ENCODE measurements around the gene TICAM2.

The TICAM2 gene

GRCh38 chr5:115544436-115545350 is 57.6 kb downstream of the TICAM2 start, which contains the start of gene FEM1C (continued):
- TF ChIP-seq ZNF549 (tag by site-specific recombination; IDR thresholded peaks at IDR 0.05): no peak
- no peak for TF ChIP-seq ZNF248 (tag by site-specific recombination; IDR thresholded peaks at IDR 0.05)
- peak; percentile 95 for TF ChIP-seq ZBTB8A (tag by site-specific recombination; IDR thresholded peaks at IDR 0.05)
- no peak for TF ChIP-seq ZNF624 (tag by site-specific recombination; IDR thresholded peaks at IDR 0.05)
- no peak for TF ChIP-seq ZNF223 (tag by site-specific recombination; IDR thresholded peaks at IDR 0.05)
- peak; percentile 73 for TF ChIP-seq ZNF2 (tag by site-specific recombination; IDR thresholded peaks at IDR 0.05)
- no peak for TF ChIP-seq ZNF664 (tag by site-specific recombination; IDR thresholded peaks at IDR 0.05)
- peak; percentile 57 for TF ChIP-seq KLF16 (tag by site-specific recombination; IDR thresholded peaks at IDR 0.05)
- no peak for TF ChIP-seq ZNF350 (tag by site-specific recombination; IDR thresholded peaks at IDR 0.05)
- TF ChIP-seq ZNF623 (tag by site-specific recombination; IDR thresholded peaks at IDR 0.05): no peak
- TF ChIP-seq RBAK (tag by site-specific recombination; IDR thresholded peaks at IDR 0.05): no peak
- TF ChIP-seq ZFP3 (tag by site-specific recombination; IDR thresholded peaks at IDR 0.05; ENCODE audit: low read depth): no peak
- TF ChIP-seq ZNF23 (tag by site-specific recombination; IDR thresholded peaks at IDR 0.05; ENCODE audit: borderline replicate concordance): no peak; the same call in 1 of the 2 replicates
- TF ChIP-seq, protein P1, sequence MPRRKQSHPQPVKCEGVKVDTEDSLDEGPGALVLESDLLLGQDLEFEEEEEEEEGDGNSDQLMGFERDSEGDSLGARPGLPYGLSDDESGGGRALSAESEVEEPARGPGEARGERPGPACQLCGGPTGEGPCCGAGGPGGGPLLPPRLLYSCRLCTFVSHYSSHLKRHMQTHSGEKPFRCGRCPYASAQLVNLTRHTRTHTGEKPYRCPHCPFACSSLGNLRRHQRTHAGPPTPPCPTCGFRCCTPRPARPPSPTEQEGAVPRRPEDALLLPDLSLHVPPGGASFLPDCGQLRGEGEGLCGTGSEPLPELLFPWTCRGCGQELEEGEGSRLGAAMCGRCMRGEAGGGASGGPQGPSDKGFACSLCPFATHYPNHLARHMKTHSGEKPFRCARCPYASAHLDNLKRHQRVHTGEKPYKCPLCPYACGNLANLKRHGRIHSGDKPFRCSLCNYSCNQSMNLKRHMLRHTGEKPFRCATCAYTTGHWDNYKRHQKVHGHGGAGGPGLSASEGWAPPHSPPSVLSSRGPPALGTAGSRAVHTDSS (tag by site-specific recombination; IDR thresholded peaks at IDR 0.05): no peak
- no peak for TF ChIP-seq ZNF433 (tag by site-specific recombination; IDR thresholded peaks at IDR 0.05; ENCODE audit: low read depth)
- TF ChIP-seq OSR2 (tag by site-specific recombination; IDR thresholded peaks at IDR 0.05): no peak
- TF ChIP-seq ZSCAN4 (tag by site-specific recombination; IDR thresholded peaks at IDR 0.05): no peak
- TF ChIP-seq ZNF510 (tag by site-specific recombination; IDR thresholded peaks at IDR 0.05; ENCODE audit: insufficient replicate concordance): peak; percentile 90
- TF ChIP-seq, protein P2, sequence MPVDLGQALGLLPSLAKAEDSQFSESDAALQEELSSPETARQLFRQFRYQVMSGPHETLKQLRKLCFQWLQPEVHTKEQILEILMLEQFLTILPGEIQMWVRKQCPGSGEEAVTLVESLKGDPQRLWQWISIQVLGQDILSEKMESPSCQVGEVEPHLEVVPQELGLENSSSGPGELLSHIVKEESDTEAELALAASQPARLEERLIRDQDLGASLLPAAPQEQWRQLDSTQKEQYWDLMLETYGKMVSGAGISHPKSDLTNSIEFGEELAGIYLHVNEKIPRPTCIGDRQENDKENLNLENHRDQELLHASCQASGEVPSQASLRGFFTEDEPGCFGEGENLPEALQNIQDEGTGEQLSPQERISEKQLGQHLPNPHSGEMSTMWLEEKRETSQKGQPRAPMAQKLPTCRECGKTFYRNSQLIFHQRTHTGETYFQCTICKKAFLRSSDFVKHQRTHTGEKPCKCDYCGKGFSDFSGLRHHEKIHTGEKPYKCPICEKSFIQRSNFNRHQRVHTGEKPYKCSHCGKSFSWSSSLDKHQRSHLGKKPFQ (tag by site-specific recombination; IDR thresholded peaks at IDR 0.05): no peak
- TF ChIP-seq ZNF114 (tag by site-specific recombination; IDR thresholded peaks at IDR 0.05): no peak
- TF ChIP-seq ZEB2 (tag by site-specific recombination; IDR thresholded peaks at IDR 0.05): peak; percentile 61
- TF ChIP-seq ZNF211 (tag by site-specific recombination; IDR thresholded peaks at IDR 0.05; ENCODE audit: low read depth): no peak
- TF ChIP-seq GLI2 (tag by site-specific recombination; IDR thresholded peaks at IDR 0.05; ENCODE audit: borderline replicate concordance, low read depth): no peak
- peak; percentile 68; the same call in 1 of the 2 replicates for TF ChIP-seq ZNF394 (tag by site-specific recombination; IDR thresholded peaks at IDR 0.05; ENCODE audit: borderline replicate concordance)
- TF ChIP-seq GFI1B (tag by site-specific recombination; IDR thresholded peaks at IDR 0.05): peak; percentile 85
- peak; percentile 90 for TF ChIP-seq ZNF518A (tag by site-specific recombination; conservative IDR thresholded peaks at IDR 0.05; ENCODE audit: low read depth)
- no peak for TF ChIP-seq TRIM28 (IDR thresholded peaks at IDR 0.05; ENCODE audit: borderline replicate concordance, low read length)
- TF ChIP-seq WT1 (tag by site-specific recombination; IDR thresholded peaks at IDR 0.05): no peak; the same call in 1 of the 2 replicates
- TF ChIP-seq, protein P3, sequence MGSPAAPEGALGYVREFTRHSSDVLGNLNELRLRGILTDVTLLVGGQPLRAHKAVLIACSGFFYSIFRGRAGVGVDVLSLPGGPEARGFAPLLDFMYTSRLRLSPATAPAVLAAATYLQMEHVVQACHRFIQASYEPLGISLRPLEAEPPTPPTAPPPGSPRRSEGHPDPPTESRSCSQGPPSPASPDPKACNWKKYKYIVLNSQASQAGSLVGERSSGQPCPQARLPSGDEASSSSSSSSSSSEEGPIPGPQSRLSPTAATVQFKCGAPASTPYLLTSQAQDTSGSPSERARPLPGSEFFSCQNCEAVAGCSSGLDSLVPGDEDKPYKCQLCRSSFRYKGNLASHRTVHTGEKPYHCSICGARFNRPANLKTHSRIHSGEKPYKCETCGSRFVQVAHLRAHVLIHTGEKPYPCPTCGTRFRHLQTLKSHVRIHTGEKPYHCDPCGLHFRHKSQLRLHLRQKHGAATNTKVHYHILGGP (tag by site-specific recombination; IDR thresholded peaks at IDR 0.05): no peak
- no peak for TF ChIP-seq ZNF157 (tag by site-specific recombination; IDR thresholded peaks at IDR 0.05)

Measured in HEK293 (cell line).